H9 (cell line): ENCODE measurements around the gene PAFAH1B1. TPM values are rescaled to one million over a fixed set of nuclear protein-coding genes. Genes with fewer than 3 reads are reported as not detected.

Experiments
- DNase-seq: peaks from one replicate; pipeline ENCODE4 v3.0.0-alpha.2; 2017
- H2AFZ ChIP-seq: one replicate; pipeline ENCODE4 v1.6.1; 2013; ENCODE audit warnings: mild to moderate bottlenecking, low read length, control low read depth, moderate library complexity
- H2AK5ac ChIP-seq: 2 replicates; pipeline ENCODE4 v1.6.1; 2013; ENCODE audit warnings: low read length, control low read depth, mixed read lengths; ENCODE audit not compliant: insufficient read length
- H2BK120ac ChIP-seq: one replicate; pipeline ENCODE4 v1.6.1; 2013; ENCODE audit warnings: low read depth, mild to moderate bottlenecking, low read length, control low read depth, inconsistent platforms; ENCODE audit not compliant: poor library complexity, severe bottlenecking
- H2BK12ac ChIP-seq: 2 replicates; pipeline ENCODE4 v1.6.1; 2013; ENCODE audit warnings: low read length, control low read depth, mixed read lengths, low read depth; ENCODE audit not compliant: insufficient read length
- H2BK15ac ChIP-seq: 2 replicates; pipeline ENCODE4 v1.6.1; 2013; ENCODE audit warnings: low read depth, low read length, control low read depth
- H2BK20ac ChIP-seq: one replicate; pipeline ENCODE4 v1.6.1; 2013; ENCODE audit warnings: low read depth, mild to moderate bottlenecking, low read length, control low read depth, inconsistent platforms; ENCODE audit not compliant: poor library complexity, severe bottlenecking
- H2BK5ac ChIP-seq: 2 replicates; pipeline ENCODE4 v1.6.1; 2013; ENCODE audit warnings: low read length, control low read depth, mixed read lengths; ENCODE audit not compliant: insufficient read length
- H3K14ac ChIP-seq: 2 replicates; pipeline ENCODE4 v1.6.1; 2013; ENCODE audit warnings: low read length, control low read depth; ENCODE audit not compliant: insufficient read depth
- H3K18ac ChIP-seq: 2 replicates; pipeline ENCODE4 v1.6.1; 2013; ENCODE audit warnings: low read depth, mild to moderate bottlenecking, mixed read lengths, low read length, control low read depth; ENCODE audit not compliant: insufficient read length
- H3K23ac ChIP-seq: 2 replicates; pipeline ENCODE4 v1.6.1; 2013; ENCODE audit warnings: low read length, control low read depth, mixed read lengths, low read depth; ENCODE audit not compliant: insufficient read length
- H3K23me2 ChIP-seq: 2 replicates; pipeline ENCODE4 v1.6.1; 2013; ENCODE audit warnings: low read depth, mild to moderate bottlenecking, mixed read lengths, low read length, control low read depth; ENCODE audit not compliant: insufficient read length, poor library complexity, severe bottlenecking
- H3K27ac ChIP-seq: 2 replicates; pipeline ENCODE4 v1.5.1; 2013; ENCODE audit warnings: low read length, control low read depth, mixed read lengths, low read depth; ENCODE audit not compliant: insufficient read length
- H3K27me3 ChIP-seq: 2 replicates; pipeline ENCODE4 v1.6.1; 2013; ENCODE audit warnings: low read length, control low read depth, inconsistent platforms; ENCODE audit not compliant: insufficient read depth
- H3K4ac ChIP-seq: 2 replicates; pipeline ENCODE4 v1.6.1; 2013; ENCODE audit warnings: low read depth, mild to moderate bottlenecking, control low read depth, inconsistent platforms, low read length, moderate library complexity
- H3K4me1 ChIP-seq: 2 replicates; pipeline ENCODE4 v1.6.1; 2013; ENCODE audit warnings: low read length, control low read depth, inconsistent platforms; ENCODE audit not compliant: insufficient read depth
- H3K4me2 ChIP-seq: 2 replicates; pipeline ENCODE4 v1.6.1; 2013; ENCODE audit warnings: low read length, control low read depth, mixed read lengths; ENCODE audit not compliant: insufficient read length, insufficient read depth
- H3K56ac ChIP-seq: 2 replicates; pipeline ENCODE4 v1.6.1; 2013; ENCODE audit warnings: low read depth, mild to moderate bottlenecking, mixed read lengths, low read length, control low read depth; ENCODE audit not compliant: insufficient read length
- H3K79me1 ChIP-seq: 2 replicates; pipeline ENCODE4 v1.6.1; 2013; ENCODE audit warnings: low read depth, mild to moderate bottlenecking, moderate library complexity, low read length, control low read depth, inconsistent platforms; ENCODE audit not compliant: insufficient read depth, poor library complexity, severe bottlenecking
- H3K79me2 ChIP-seq: 2 replicates; pipeline ENCODE4 v1.6.1; 2013; ENCODE audit warnings: low read length, control low read depth, inconsistent platforms; ENCODE audit not compliant: insufficient read depth
- H3K9ac ChIP-seq: 2 replicates; pipeline ENCODE4 v1.6.1; 2013; ENCODE audit warnings: low read length, control low read depth, mixed read lengths; ENCODE audit not compliant: insufficient read length; ENCODE audit errors: extremely low read depth
- H3K9me3 ChIP-seq: one replicate; pipeline ENCODE4 v1.6.1; 2013; ENCODE audit warnings: low read depth, low read length, inconsistent platforms; ENCODE audit not compliant: control insufficient read depth
- H3T11ph ChIP-seq: one replicate; pipeline ENCODE4 v1.6.1; 2013; ENCODE audit warnings: mild to moderate bottlenecking, low read length, control low read depth, inconsistent platforms
- H4K20me1 ChIP-seq: one replicate; pipeline ENCODE4 v1.6.1; 2013; ENCODE audit not compliant: control insufficient read depth, insufficient read length, insufficient read depth
- H4K5ac ChIP-seq: 2 replicates; pipeline ENCODE4 v1.6.1; 2013; ENCODE audit warnings: low read depth, mild to moderate bottlenecking, mixed read lengths, low read length, control low read depth; ENCODE audit not compliant: insufficient read length
- H4K8ac ChIP-seq: replicated peaks from 2 replicates; pipeline ENCODE4 v1.6.1; 2013; ENCODE audit warnings: low read length, control low read depth, mixed read lengths, low read depth; ENCODE audit not compliant: insufficient read length
- H4K91ac ChIP-seq: 2 replicates; pipeline ENCODE4 v1.6.1; 2013; ENCODE audit warnings: low read depth, mild to moderate bottlenecking, moderate library complexity, mixed read lengths, low read length, control low read depth; ENCODE audit not compliant: insufficient read length
- H3K27ac Mint-ChIP-seq, 3 experiments: 2 replicates in 2 of 3; 3 replicates in 1 of 3; pipeline ENCODE4 v1.8.0; 2020 to 2021; ENCODE audit warnings: mixed read lengths in 3 of 3, mild to moderate bottlenecking in 1 of 3, moderate library complexity in 1 of 3
- H3K27me3 Mint-ChIP-seq: 2 replicates; pipeline ENCODE4 v1.8.0; 2021; ENCODE audit warnings: low read depth, mild to moderate bottlenecking, moderate library complexity, mixed read lengths
- H3K36me3 Mint-ChIP-seq, 3 experiments: 2 replicates in 2 of 3; 3 replicates in 1 of 3; pipeline ENCODE4 v1.8.0; 2020 to 2021; ENCODE audit warnings: low read depth in 3 of 3, mixed read lengths in 3 of 3; ENCODE audit not compliant: insufficient read depth in 1 of 3
- H3K4me1 Mint-ChIP-seq, 2 experiments: 2 replicates each; pipeline ENCODE4 v1.8.0; 2020; ENCODE audit warnings: mixed read lengths in 2 of 2
- H3K4me3 Mint-ChIP-seq, 2 experiments: 2 replicates in 1 of 2; 3 replicates in 1 of 2; pipeline ENCODE4 v1.8.0; 2020 to 2021; ENCODE audit warnings: mild to moderate bottlenecking in 2 of 2, mixed read lengths in 2 of 2, moderate library complexity in 1 of 2
- H3K9me3 Mint-ChIP-seq, 2 experiments: 2 replicates in 1 of 2; 3 replicates in 1 of 2; pipeline ENCODE4 v1.8.0; 2020; ENCODE audit warnings: mild to moderate bottlenecking in 2 of 2, mixed read lengths in 2 of 2, moderate library complexity in 1 of 2
- CTCF ChIP-seq: fragments of 200-600 bp; sonication (generic); conservative IDR thresholded peaks from 3 replicates; pipeline ENCODE4 v1.8.0; 2021; ENCODE audit warnings: antibody characterized with exemption, mild to moderate bottlenecking
- WGBS: extraction: QIAGEN DNeasy Blood & Tissue Kit; methylation state at CpG from one replicate; pipeline ENCODE4 v1.1.7; 2013; ENCODE audit warnings: missing lambda C conversion rate, low lambda C conversion rate, mixed read lengths; ENCODE audit not compliant: insufficient read length; ENCODE audit errors: extremely low coverage; 5-methylcytosine and 5-hydroxymethylcytosine counted together
- total RNA-seq: library from RNA; stranded (reverse); gene quantifications from 2 replicates; pipeline ENCODE4 v1.2.1, GENCODE V29; 2021

The PAFAH1B1 gene
- total RNA-seq, 1 experiment from 2014 or later = 134 TPM

- Histone ChIP-seq H3K79me2 (peaks cover 10% of the 10 kb centered on the region; the same call in 1 of the 2 replicates), H3K79me1 (no peaks in the 10 kb centered on the region), H3K14ac (peak overlapping the region; percentile 60; the same call in 1 of the 2 replicates), H2BK5ac (no peak overlapping the region), H3K27me3 (no peaks in the 10 kb centered on the region), H3K56ac (no peak overlapping the region), H2BK15ac (no peak overlapping the region), H4K20me1 (no peaks in the 10 kb centered on the region), H3K9ac (no peak overlapping the region), H2AFZ (no peak overlapping the region), H3K18ac (no peak overlapping the region), H3T11ph (no peak overlapping the region), H4K5ac (no peak overlapping the region), H3K23me2 (no peaks in the 10 kb centered on the region), H4K91ac (no peak overlapping the region), H3K4me1 (peaks cover 4% of the 10 kb centered on the region; the same call in 1 of the 2 replicates), H4K8ac (no peak overlapping the region), H2BK20ac (no peak overlapping the region), H2BK12ac (no peak overlapping the region), H3K4me2 (no peak overlapping the region), H2AK5ac (no peak overlapping the region), H3K4ac (no peak overlapping the region), H3K27ac (no peak overlapping the region), H3K9me3 (no peaks in the 10 kb centered on the region), H3K23ac (no peak overlapping the region), H2BK120ac (no peak overlapping the region)
- no peak for DNase-seq
- peak overlapping the region in 1 of 2 experiments; percentile 3; a peak in 1 of 5 replicates for H3K4me3 Mint-ChIP-seq
- H3K36me3 Mint-ChIP-seq = peaks cover 3 to 33% (median 15%) of the 10 kb centered on the region in 3 experiments; a peak in 6 of 7 replicates
- TF ChIP-seq CTCF = no peak
- H3K9me3 Mint-ChIP-seq = no peaks in the 10 kb centered on the region; a peak in 1 of 5 replicates
- peak overlapping the region in 2 of 3 experiments; percentile 69 to 91; a peak in 5 of 7 replicates for H3K27ac Mint-ChIP-seq
- WGBS = no CpG with 5 or more reads among the region's 7 CpGs
- H3K4me1 Mint-ChIP-seq = peaks cover 33 to 45% of the 10 kb centered on the region in 2 experiments
- H3K27me3 Mint-ChIP-seq = peaks cover 3% of the 10 kb centered on the region; the same call in 1 of the 2 replicates
Observed at GRCh38 chr17:2705263-2705662, 111.8 kb downstream of the PAFAH1B1 start.
